ENCODE data around the gene MRPL39.

DNA sequence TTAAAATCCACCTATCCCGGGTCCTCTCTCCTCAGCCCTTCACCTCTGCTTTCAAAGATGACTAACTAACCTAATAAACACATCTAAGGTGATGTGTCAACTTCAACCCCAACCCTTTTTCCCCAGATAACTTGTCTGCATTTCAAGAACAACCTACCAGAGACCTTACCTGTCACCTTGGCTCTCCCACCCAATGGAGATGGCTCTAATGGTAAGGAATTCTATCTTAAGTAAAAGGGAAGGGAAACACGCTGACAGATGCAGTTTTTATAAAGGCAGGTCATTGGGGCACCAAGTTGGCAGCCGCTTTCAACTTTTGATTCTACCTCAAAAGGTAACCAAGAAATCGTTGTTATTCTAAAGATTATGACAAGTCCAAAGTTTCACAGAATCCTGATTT is 37.6 kb downstream of the MRPL39 start:
- TF ChIP-seq POLR2A (IDR thresholded peaks at IDR 0.05): no peak
- TF ChIP-seq, protein P1, sequence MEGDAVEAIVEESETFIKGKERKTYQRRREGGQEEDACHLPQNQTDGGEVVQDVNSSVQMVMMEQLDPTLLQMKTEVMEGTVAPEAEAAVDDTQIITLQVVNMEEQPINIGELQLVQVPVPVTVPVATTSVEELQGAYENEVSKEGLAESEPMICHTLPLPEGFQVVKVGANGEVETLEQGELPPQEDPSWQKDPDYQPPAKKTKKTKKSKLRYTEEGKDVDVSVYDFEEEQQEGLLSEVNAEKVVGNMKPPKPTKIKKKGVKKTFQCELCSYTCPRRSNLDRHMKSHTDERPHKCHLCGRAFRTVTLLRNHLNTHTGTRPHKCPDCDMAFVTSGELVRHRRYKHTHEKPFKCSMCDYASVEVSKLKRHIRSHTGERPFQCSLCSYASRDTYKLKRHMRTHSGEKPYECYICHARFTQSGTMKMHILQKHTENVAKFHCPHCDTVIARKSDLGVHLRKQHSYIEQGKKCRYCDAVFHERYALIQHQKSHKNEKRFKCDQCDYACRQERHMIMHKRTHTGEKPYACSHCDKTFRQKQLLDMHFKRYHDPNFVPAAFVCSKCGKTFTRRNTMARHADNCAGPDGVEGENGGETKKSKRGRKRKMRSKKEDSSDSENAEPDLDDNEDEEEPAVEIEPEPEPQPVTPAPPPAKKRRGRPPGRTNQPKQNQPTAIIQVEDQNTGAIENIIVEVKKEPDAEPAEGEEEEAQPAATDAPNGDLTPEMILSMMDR (IDR thresholded peaks at IDR 0.05 in 8 of 11, conservative IDR thresholded peaks at IDR 0.05 in 3 of 11): no peak
- TF ChIP-seq POLR2AphosphoS5 (IDR thresholded peaks at IDR 0.05): no peak
